HG02970 (cell line): Measurements from ENCODE around the gene HAT1.
"Not testable (repeated sequence)": the region's sequence is repeated elsewhere in the genome, so short reads cannot be mapped to it uniquely, and the experiment has no call there.

Source experiments
- ATAC-seq: cut with Tn5 transposase; IDR thresholded peaks from one replicate; pipeline ENCODE4 v1.9.1; 2021; ENCODE audit warnings: mild to moderate bottlenecking, moderate library complexity, moderate number of reproducible peaks; ENCODE audit not compliant: unreplicated experiment, low FRiP score

HAT1 gene

GRCh38 chr2:171922230-171923022 lies at the start of gene HAT1:
Gene HAT1 (plus strand): TSS chr2:171922461. CDS start chr2:171922501, 40 bp downstream.
- ATAC-seq = peak; percentile 96

GRCh38 chr2:171874517-171874916 lies 47.7 kb upstream of the HAT1 start:
- no peak for ATAC-seq

GRCh38 chr2:171874963-171875362 lies 47.3 kb upstream of the HAT1 start:
- ATAC-seq = no peak

GRCh38 chr2:171878481-171878993 lies 43.7 kb upstream of the HAT1 start:
- ATAC-seq = no peak

- no peak for ATAC-seq
These were observed 42.4 kb upstream of the HAT1 start for GRCh38 chr2:171879865-171880264.

GRCh38 chr2:171880774-171881173 lies 41.5 kb upstream of the HAT1 start:
- no peak for ATAC-seq

- ATAC-seq = no peak
These were observed 40.0 kb upstream of the HAT1 start for GRCh38 chr2:171882089-171882769.

GRCh38 chr2:171883275-171883893 lies 38.9 kb upstream of the HAT1 start:
- no peak for ATAC-seq

GRCh38 chr2:171889333-171889732 lies 32.9 kb upstream of the HAT1 start:
- ATAC-seq = no peak

- no peak for ATAC-seq
These were observed 32.5 kb upstream of the HAT1 start for GRCh38 chr2:171889808-171890207.

- ATAC-seq = peak; percentile 8
These were observed 29.0 kb upstream of the HAT1 start for GRCh38 chr2:171893196-171893823.

GRCh38 chr2:171893824-171894611 lies 28.2 kb upstream of the HAT1 start, which contains the start of gene SLC25A12:
Gene SLC25A12 (minus strand): TSS chr2:171894244. CDS start chr2:171894214, 30 bp downstream.
- ATAC-seq = peak; percentile 83

- no peak for ATAC-seq
These were observed 27.7 kb upstream of the HAT1 start for GRCh38 chr2:171894612-171894947.

GRCh38 chr2:171895786-171896185 lies 26.5 kb upstream of the HAT1 start:
- ATAC-seq = no peak

GRCh38 chr2:171899623-171900282 lies 22.5 kb upstream of the HAT1 start:
- not testable (repeated sequence) for ATAC-seq

GRCh38 chr2:171902840-171903420 lies 19.3 kb upstream of the HAT1 start:
- ATAC-seq = no peak

GRCh38 chr2:171908235-171908634 lies 14.0 kb upstream of the HAT1 start:
- ATAC-seq = no peak

- ATAC-seq = no peak
These were observed 13.0 kb upstream of the HAT1 start for GRCh38 chr2:171909266-171909665.

- ATAC-seq = no peak
These were observed 11.8 kb upstream of the HAT1 start for GRCh38 chr2:171910494-171910893.
